Natural killer cell treated with Interleukin-12 subunit alpha and Interleukin-12 subunit beta and Interleukin-15 and Interleukin-18, amount 100 ng/mL, for 72 hours (primary cell): ENCODE data around the gene AAMP. TPM values are rescaled to one million over a fixed set of nuclear protein-coding genes. Genes with fewer than 3 reads are reported as not detected.

ENCODE experiments used
- ATAC-seq, 2 donors: fragments of 150-1000 bp; cut with Tn5 transposase in 1 of 2; sonication (Bioruptor Pico), chemical (Tn5 transposase) in 1 of 2; 2 replicates each; pipeline ENCODE4 v1.10.0; 2021
- DNase-seq: peaks from one replicate; pipeline ENCODE4 v3.0.0; 2022; ENCODE audit warnings: low spot score
- H3K27ac Mint-ChIP-seq, 2 donors: 1 replicate in 1 of 2; 2 replicates in 1 of 2; pipeline ENCODE4 v1.8.0; 2022; ENCODE audit warnings: mixed read lengths in 2 of 2, mild to moderate bottlenecking in 1 of 2, moderate library complexity in 1 of 2
- H3K27me3 Mint-ChIP-seq, 2 donors: 1 replicate in 1 of 2; 2 replicates in 1 of 2; pipeline ENCODE4 v1.8.0; 2022; ENCODE audit warnings: mixed read lengths in 2 of 2
- H3K36me3 Mint-ChIP-seq: one replicate; pipeline ENCODE4 v1.8.0; 2022; ENCODE audit warnings: mixed read lengths
- H3K4me1 Mint-ChIP-seq, 2 donors: 1 replicate in 1 of 2; 2 replicates in 1 of 2; pipeline ENCODE4 v1.8.0; 2022; ENCODE audit warnings: low read depth in 2 of 2, mixed read lengths in 2 of 2, mild to moderate bottlenecking in 1 of 2
- H3K4me3 Mint-ChIP-seq: one replicate; pipeline ENCODE4 v1.8.0; 2022; ENCODE audit warnings: mixed read lengths
- H3K9me3 Mint-ChIP-seq: 2 replicates; pipeline ENCODE4 v1.8.0; 2022; ENCODE audit warnings: mixed read lengths
- total RNA-seq, 2 donors: library from RNA; stranded (reverse); gene quantifications; one replicate each; pipeline ENCODE4 v1.2.3, GENCODE V29; 2022

AAMP gene
- total RNA-seq, 2 donors from 2014 or later, result 75.6 to 104 TPM

GRCh38 chr2:218224186-218224585, 45.8 kb downstream of the AAMP start:
- no peak for ATAC-seq
- no peaks in the 10 kb centered on the region for H3K27me3 Mint-ChIP-seq
- H3K36me3 Mint-ChIP-seq, result peaks cover 60% of the 10 kb centered on the region
- no peaks in the 10 kb centered on the region for H3K9me3 Mint-ChIP-seq
- peak overlapping the region; percentile 88 for H3K4me3 Mint-ChIP-seq
- peak overlapping the region; percentile 91 to 94 for H3K27ac Mint-ChIP-seq
- DNase-seq, result no peak
- H3K4me1 Mint-ChIP-seq, result peaks cover 83 to 87% of the 10 kb centered on the region in 2 donors

GRCh38 chr2:218223046-218223445, 46.9 kb downstream of the AAMP start:
- H3K4me1 Mint-ChIP-seq, result peaks cover 76 to 80% of the 10 kb centered on the region in 2 donors
- ATAC-seq, result peak; percentile 74 to 82
- H3K4me3 Mint-ChIP-seq, result peak overlapping the region; percentile 88
- H3K36me3 Mint-ChIP-seq, result peaks cover 53% of the 10 kb centered on the region
- H3K27ac Mint-ChIP-seq, result peak overlapping the region; percentile 91 to 94
- no peak for DNase-seq
- no peaks in the 10 kb centered on the region for H3K27me3 Mint-ChIP-seq
- H3K9me3 Mint-ChIP-seq, result no peaks in the 10 kb centered on the region

- Mint-ChIP-seq H3K4me3 (peak overlapping the region; percentile 88), H3K27me3 (no peaks in the 10 kb centered on the region), H3K4me1 (peaks cover 73 to 76% of the 10 kb centered on the region in 2 donors), H3K9me3 (no peaks in the 10 kb centered on the region), H3K27ac (peak overlapping the region; percentile 91 to 94), H3K36me3 (peaks cover 52% of the 10 kb centered on the region)
- no peak for DNase-seq
- no peak for ATAC-seq
These were observed 48.9 kb downstream of the AAMP start for GRCh38 chr2:218221000-218221399.

- Mint-ChIP-seq H3K4me1 (peaks cover 68% of the 10 kb centered on the region in 2 donors), H3K27me3 (no peaks in the 10 kb centered on the region), H3K4me3 (peak overlapping the region; percentile 88), H3K27ac (peak overlapping the region; percentile 91 to 94), H3K9me3 (no peaks in the 10 kb centered on the region), H3K36me3 (peaks cover 41% of the 10 kb centered on the region)
- no peak for DNase-seq
- ATAC-seq, result no peak
These were observed 50.0 kb downstream of the AAMP start for GRCh38 chr2:218219934-218220333.

GRCh38 chr2:218218268-218219185, 51.4 kb downstream of the AAMP start:
- peak overlapping the region; percentile 91 to 94 for H3K27ac Mint-ChIP-seq
- H3K27me3 Mint-ChIP-seq, result no peaks in the 10 kb centered on the region
- H3K9me3 Mint-ChIP-seq, result no peaks in the 10 kb centered on the region
- H3K36me3 Mint-ChIP-seq, result peaks cover 32% of the 10 kb centered on the region
- peak overlapping the region; percentile 88 for H3K4me3 Mint-ChIP-seq
- peak in 1 of 2 donors; percentile 14 for ATAC-seq
- peaks cover 58 to 59% of the 10 kb centered on the region in 2 donors for H3K4me1 Mint-ChIP-seq
- no peak for DNase-seq

- H3K4me1 Mint-ChIP-seq, result peaks cover 49 to 50% of the 10 kb centered on the region in 2 donors
- peaks cover 32% of the 10 kb centered on the region for H3K36me3 Mint-ChIP-seq
- peak overlapping the region; percentile 91 to 94 for H3K27ac Mint-ChIP-seq
- H3K4me3 Mint-ChIP-seq, result peak overlapping the region; percentile 88
- peak; percentile 81 for ATAC-seq
- DNase-seq, result peak; percentile 87
- H3K27me3 Mint-ChIP-seq, result no peaks in the 10 kb centered on the region
- H3K9me3 Mint-ChIP-seq, result no peaks in the 10 kb centered on the region
These were observed 52.3 kb downstream of the AAMP start for GRCh38 chr2:218217360-218218267.

GRCh38 chr2:218216674-218217359, 53.1 kb downstream of the AAMP start, which contains the start of gene ARPC2:
TSS of gene ARPC2 (plus strand) at chr2:218217189. CDS start at chr2:218217471, 282 bp downstream.
- no peaks in the 10 kb centered on the region for H3K27me3 Mint-ChIP-seq
- peaks cover 32% of the 10 kb centered on the region for H3K36me3 Mint-ChIP-seq
- no peaks in the 10 kb centered on the region for H3K9me3 Mint-ChIP-seq
- H3K4me1 Mint-ChIP-seq, result peaks cover 41 to 44% of the 10 kb centered on the region in 2 donors
- peak within 1 kb of the TSS; percentile 91 to 94 for H3K27ac Mint-ChIP-seq
- ATAC-seq (peak; percentile 90 to 94), DNase-seq (peak; percentile 98)
- H3K4me3 Mint-ChIP-seq, result peak within 1 kb of the TSS; percentile 88

- peaks cover 0 to under 1% of the 10 kb centered on the region in 2 donors for H3K27me3 Mint-ChIP-seq
- peaks cover 36 to 39% of the 10 kb centered on the region in 2 donors for H3K4me1 Mint-ChIP-seq
- no peaks in the 10 kb centered on the region for H3K9me3 Mint-ChIP-seq
- DNase-seq (no peak), ATAC-seq (no peak)
- peak overlapping the region; percentile 91 to 94 for H3K27ac Mint-ChIP-seq
- peaks cover 27% of the 10 kb centered on the region for H3K36me3 Mint-ChIP-seq
- peak overlapping the region; percentile 88 for H3K4me3 Mint-ChIP-seq
These were observed 53.6 kb downstream of the AAMP start for GRCh38 chr2:218216336-218216673.

Other genes with a start within 250 kb of the AAMP start
- gene RUFY4, start 200.9 kb downstream of the AAMP start, total RNA-seq, result under 1 TPM in 1 of 2 donors, not detected in 1; 0.86 TPM
- gene CXCR2, start 144.1 kb downstream of the AAMP start, total RNA-seq, result 1 to 10 TPM in 1 of 2 donors, under 1 TPM in 1; 0.47 to 2.1 TPM
- under 1 TPM in 1 of 2 donors, not detected in 1; 0.28 TPM for gene CXCR1, start 103.2 kb downstream of the AAMP start, total RNA-seq
- 100 to 1,000 TPM; 509 to 675 TPM for gene ARPC2, start 52.9 kb downstream of the AAMP start, total RNA-seq
- 1 to 10 TPM; 2.6 to 3.0 TPM for gene GPBAR1, start 9.1 kb downstream of the AAMP start, total RNA-seq
- gene PNKD, start 382 bp upstream of the AAMP start, total RNA-seq, result 10 to 100 TPM; 20.6 to 22.0 TPM
- gene TMBIM1, start 22.4 kb upstream of the AAMP start, total RNA-seq, result 10 to 100 TPM; 42.8 to 79.0 TPM
- gene CATIP, start 86.7 kb upstream of the AAMP start, total RNA-seq, result not detected
- gene SLC11A1, start 112.1 kb upstream of the AAMP start, total RNA-seq, result under 1 TPM in 1 of 2 donors, not detected in 1; 0.11 TPM
- gene CTDSP1, start 129.7 kb upstream of the AAMP start, total RNA-seq, result 100 to 1,000 TPM in 1 of 2 donors, 10 to 100 TPM in 1; 92.5 to 106 TPM
- gene VIL1, start 149.0 kb upstream of the AAMP start, total RNA-seq, result under 1 TPM in 1 of 2 donors, not detected in 1; 0.10 TPM